Omental fat pad (tissue), 4 donors: ENCODE measurements around the gene ATRN. TPM values are rescaled to one million over a fixed set of nuclear protein-coding genes. Genes with fewer than 3 reads are reported as not detected.

Experiments
- ATAC-seq: fragments of 150-250 bp; one replicate; pipeline ENCODE4 v1.9.1; 2016; ENCODE audit warnings: mild to moderate bottlenecking, moderate library complexity; ENCODE audit not compliant: low FRiP score
- DNase-seq: peaks from one replicate; pipeline ENCODE4 v3.0.0-alpha.2; 2019; ENCODE audit warnings: low spot score
- total RNA-seq, 4 donors: library from RNA; depleted of rRNA; stranded (reverse); fragments of >200 nt; gene quantifications; one replicate each; pipeline ENCODE4 v1.1.0, GENCODE V29; 2016
- TF ChIP-seq, protein P1 (sequence below), 3 donors: fragments of 450-650 bp; IDR thresholded peaks; one replicate each; pipeline ENCODE4 v1.5.1; 2016 to 2017; ENCODE audit warnings: antibody characterized with exemption in 3 of 3, mild to moderate bottlenecking in 3 of 3, moderate library complexity in 2 of 3

ATRN gene
- total RNA-seq, 4 donors from 2014 or later: 20.2 to 32.9 (median 26.3) TPM

DNA sequence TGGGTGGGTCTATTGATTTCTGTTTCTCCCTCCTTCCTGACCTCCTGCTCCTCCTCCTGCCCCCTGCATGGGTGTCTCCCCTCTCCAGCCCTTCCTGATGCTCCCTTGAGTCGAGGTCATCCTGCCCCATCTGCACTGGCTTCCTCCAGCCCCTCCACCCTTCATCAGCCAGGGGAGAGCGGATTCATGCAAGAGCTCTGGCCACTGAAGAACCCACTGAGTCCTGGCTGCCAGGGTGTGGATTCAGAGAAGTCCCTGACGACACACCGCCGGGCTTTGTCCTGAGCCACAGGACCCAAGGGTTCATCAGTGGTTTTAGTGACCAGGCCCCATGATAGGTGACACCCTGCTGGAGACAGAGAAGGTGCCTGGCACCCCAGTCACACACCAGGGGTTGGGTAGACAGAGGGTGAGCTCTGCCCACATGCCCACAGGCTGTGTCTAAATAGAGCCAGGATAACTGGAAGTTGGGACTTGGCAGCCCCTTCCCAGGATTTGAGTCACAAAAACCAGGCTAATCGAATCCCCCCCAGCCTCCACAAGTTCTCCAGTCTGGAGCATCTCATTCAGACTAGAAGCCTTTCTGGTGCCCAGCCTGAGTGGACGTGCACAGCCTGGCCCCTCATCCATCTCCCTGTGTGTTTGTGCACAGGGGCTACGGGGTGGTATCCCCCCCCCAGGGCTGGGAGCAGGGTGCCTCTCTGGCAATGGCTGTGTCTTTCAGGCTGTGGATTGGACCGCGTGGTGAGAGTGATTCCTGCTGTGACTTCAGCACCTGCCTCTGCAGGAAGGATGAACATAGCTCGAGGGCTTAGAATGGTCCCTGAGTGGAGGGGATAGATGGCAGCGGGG lies 191.2 kb downstream of the ATRN start:
- DNase-seq: no peak
- ATAC-seq: no peak
- TF ChIP-seq, protein P1, sequence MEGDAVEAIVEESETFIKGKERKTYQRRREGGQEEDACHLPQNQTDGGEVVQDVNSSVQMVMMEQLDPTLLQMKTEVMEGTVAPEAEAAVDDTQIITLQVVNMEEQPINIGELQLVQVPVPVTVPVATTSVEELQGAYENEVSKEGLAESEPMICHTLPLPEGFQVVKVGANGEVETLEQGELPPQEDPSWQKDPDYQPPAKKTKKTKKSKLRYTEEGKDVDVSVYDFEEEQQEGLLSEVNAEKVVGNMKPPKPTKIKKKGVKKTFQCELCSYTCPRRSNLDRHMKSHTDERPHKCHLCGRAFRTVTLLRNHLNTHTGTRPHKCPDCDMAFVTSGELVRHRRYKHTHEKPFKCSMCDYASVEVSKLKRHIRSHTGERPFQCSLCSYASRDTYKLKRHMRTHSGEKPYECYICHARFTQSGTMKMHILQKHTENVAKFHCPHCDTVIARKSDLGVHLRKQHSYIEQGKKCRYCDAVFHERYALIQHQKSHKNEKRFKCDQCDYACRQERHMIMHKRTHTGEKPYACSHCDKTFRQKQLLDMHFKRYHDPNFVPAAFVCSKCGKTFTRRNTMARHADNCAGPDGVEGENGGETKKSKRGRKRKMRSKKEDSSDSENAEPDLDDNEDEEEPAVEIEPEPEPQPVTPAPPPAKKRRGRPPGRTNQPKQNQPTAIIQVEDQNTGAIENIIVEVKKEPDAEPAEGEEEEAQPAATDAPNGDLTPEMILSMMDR (IDR thresholded peaks at IDR 0.05): no peak

DNA sequence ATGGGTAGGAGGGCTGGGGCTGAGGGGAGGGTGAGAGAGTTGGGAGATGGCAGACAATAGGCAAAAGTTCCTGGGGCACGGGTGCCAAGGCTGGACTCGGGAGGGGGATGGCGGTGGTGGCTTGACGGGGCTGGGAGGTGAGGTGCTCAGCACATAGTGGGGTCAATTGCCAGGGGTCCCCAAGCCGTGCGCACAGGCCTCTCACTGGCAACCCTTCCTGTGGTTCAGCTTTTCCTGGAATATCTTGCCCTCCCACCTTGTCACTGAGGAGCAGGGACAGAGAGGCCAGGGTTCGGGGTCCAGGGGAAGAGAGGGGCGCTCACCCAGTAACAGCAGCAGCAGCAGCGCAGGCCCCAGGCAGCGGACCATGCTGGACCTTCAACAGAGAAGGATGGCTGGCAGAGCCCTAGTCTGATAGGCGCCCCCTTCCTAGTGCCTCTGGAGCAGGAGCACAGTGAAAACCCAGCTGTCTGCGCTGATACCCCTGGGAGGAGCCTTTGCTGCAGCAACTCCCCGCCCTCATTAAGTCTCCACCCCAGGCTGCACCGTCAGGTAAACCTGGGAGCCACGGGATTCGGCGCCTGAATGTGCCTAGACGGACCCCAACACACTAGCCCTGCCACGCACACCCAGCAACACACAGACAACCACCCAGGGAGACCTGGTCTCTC lies 192.3 kb downstream of the ATRN start, which contains the start of gene GFRA4:
GFRA4 (minus strand) TSS at position 369 of the 671 bp plus-strand sequence; CDS start at position 369, 0 bp downstream.
- ATAC-seq (no peak), DNase-seq (no peak)
- TF ChIP-seq, protein P1 (IDR thresholded peaks at IDR 0.05): no peak

DNA sequence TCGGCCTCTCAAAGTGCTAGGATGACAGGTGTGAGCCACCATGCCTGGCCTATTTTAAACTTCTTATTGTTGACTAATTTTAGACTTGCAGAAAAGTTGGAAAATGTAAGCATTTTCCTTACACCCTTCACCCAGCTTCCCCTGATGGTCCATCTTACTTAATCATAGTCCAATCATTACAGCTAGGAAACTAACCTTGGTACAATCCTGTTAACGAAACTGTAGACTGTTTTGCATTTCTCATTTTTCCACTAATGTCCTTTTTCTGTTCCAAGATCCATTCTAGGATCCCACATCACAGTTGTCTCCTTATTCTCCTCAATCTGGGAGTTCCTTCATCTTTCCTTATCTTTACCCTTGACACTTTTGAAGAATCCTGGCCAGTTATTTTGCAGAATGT lies 193.0 kb downstream of the ATRN start:
- DNase-seq (no peak), ATAC-seq (no peak)
- TF ChIP-seq, protein P1 (IDR thresholded peaks at IDR 0.05): no peak

DNA sequence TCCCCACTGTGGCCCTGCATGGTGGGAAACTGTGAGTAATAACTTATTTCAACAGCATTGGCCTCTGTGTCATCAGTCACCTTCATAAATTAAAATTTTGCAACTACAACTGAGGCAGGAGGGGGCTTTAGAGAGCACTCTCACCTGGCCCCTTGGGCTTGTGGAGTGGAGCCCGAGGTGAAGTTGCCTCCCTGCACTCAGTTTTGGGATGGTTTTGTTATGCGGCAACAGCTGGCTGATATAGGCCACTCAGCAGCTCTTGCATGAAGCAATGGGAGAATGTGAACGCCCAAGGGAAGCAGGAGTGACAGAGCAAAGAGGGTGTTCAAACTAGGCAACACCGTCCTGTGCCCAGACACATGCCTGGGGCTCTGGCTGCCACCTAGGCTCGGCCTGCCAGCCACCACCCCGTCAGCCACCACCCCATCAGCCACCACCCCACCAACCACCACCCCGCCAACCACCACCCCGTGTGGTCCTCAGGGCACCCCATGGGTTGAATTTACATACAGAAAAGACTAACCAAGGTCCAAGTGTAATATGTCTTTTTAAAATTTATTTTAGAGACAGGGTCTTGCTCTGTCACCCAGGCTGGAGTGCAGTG lies 196.7 kb downstream of the ATRN start:
- DNase-seq (no peak), ATAC-seq (no peak)
- TF ChIP-seq, protein P1 (IDR thresholded peaks at IDR 0.05): no peak

DNA sequence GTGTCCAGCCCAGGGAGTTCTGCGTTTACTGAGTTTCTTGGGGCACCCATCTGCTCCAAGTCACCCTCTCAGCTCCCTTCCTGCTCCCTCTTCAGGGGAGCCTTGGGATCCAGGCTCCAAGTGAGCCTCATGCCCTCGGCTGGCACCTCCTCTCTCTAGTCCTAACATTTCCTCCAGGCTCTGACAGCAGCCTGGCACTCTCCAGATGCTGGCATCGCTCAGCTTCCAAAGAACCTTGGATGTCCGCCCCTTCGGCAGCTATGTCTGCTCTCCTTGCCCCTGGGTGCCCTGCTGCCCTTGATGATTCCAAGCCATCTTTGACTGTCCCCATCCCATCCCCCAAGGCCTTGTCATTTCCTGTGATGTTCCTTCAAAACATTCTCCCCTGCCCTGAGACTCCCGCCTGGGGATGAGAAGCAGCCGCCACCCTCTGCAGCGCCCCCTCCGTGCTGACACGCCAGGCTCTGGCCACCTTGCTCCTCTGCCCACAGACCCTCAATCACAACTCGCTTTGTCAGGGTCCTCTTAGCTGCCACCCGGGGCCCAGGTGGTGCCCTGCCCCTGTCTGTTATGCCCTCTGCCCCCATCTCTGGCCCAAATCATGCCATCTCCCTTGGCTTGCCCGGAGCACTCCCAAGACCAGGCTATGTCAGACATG lies 199.0 kb downstream of the ATRN start:
- DNase-seq (no peak), ATAC-seq (no peak)
- TF ChIP-seq, protein P1 (IDR thresholded peaks at IDR 0.05): no peak

DNA sequence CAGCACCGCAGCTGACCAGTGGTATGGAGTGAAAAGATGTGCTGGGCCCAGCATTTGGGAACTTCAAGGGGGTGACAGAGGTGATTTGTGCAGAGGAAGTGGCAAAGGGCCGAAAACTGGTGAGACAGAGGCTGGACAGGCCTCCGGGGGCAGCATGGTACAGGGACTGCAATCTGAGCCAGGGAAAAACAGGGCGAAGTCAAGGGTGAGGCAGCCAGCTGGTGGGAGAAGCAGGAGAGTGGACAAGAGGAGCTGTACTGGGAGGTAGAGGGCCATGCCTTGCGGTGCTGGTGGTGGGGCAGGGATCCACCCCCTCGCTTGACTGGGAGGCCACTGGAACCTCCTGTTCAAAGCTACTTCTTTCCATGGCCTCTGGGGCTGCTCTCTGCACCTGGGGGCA lies 199.7 kb downstream of the ATRN start:
- no peak for DNase-seq
- TF ChIP-seq, protein P1 (IDR thresholded peaks at IDR 0.05): no peak
- no peak for ATAC-seq
